Panc1 (cell line): Measurements from ENCODE around the gene IGF2R.

Experiments used
- POLR2AphosphoS5 ChIP-seq: IDR thresholded peaks from 2 replicates; pipeline ENCODE4 v1.6.1; 2012; ENCODE audit warnings: mild to moderate bottlenecking, low read depth, low read length, moderate library complexity
- SIN3A ChIP-seq: IDR thresholded peaks from 2 replicates; pipeline ENCODE4 v1.6.1; 2012; ENCODE audit warnings: low read depth, mild to moderate bottlenecking, low read length, moderate library complexity, borderline replicate concordance; ENCODE audit not compliant: insufficient read depth
- TCF7L2 ChIP-seq: IDR thresholded peaks from 2 replicates; pipeline ENCODE4 v1.6.1; 2011; ENCODE audit warnings: mild to moderate bottlenecking, low read depth, low read length, inconsistent platforms
- TF ChIP-seq, protein P1 (sequence below): fragments of 450-650 bp; IDR thresholded peaks from 2 replicates; pipeline ENCODE4 v1.5.1; 2017; ENCODE audit warnings: mild to moderate bottlenecking
- TF ChIP-seq, protein P2 (sequence below), 2 experiments: IDR thresholded peaks; 2 replicates each; pipeline ENCODE4 v1.6.1; 2011 to 2012; ENCODE audit warnings: low read depth in 2 of 2, control low read depth in 1 of 2, low read length in 1 of 2, mild to moderate bottlenecking in 1 of 2, moderate library complexity in 1 of 2; ENCODE audit not compliant: insufficient read depth in 1 of 2

DNA sequence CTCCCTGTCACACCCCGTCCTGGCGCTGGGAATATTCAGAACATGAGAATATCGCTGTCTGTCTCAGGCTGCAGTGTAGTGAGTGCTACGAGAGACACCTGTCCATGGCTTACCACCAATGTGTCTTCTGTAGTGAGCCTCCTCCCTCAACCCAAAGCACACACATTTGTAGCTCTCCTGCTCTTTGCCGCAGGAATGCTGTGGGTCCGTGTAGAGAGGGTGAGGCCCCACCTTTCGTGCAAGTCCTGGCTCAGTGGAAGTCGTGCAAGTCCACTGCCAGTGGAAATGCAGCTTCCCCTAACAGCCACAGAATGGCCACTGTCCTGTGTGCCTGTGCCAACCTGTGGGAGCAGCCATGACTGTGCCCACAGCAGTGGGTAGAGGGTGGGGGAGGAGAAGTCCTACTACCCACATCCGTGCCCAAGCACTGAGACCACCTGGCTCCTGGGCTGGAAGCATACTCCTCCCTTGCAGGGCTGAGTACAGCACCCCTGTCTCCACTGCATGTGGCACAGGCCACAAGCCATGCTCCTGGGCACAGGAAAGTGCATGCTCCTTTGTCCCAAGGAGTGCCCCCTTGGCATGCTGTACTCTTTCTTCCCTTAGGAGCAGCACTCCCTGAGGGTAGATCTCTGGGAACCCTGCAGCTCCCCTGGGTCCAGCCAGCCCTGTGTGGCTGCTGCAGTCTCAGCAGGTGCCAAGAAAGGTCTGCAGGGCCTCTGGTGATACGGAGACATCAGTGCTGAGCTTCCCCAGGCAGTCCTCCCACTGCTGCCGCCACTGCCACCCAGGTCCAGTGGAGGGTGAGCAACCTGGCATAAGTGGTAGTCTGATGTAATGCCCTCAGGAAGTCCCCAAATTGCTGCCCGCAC lies 28.0 kb downstream of the IGF2R start:
- TF ChIP-seq POLR2AphosphoS5 (no peak), SIN3A (no peak), TCF7L2 (no peak)
- TF ChIP-seq, protein P1, sequence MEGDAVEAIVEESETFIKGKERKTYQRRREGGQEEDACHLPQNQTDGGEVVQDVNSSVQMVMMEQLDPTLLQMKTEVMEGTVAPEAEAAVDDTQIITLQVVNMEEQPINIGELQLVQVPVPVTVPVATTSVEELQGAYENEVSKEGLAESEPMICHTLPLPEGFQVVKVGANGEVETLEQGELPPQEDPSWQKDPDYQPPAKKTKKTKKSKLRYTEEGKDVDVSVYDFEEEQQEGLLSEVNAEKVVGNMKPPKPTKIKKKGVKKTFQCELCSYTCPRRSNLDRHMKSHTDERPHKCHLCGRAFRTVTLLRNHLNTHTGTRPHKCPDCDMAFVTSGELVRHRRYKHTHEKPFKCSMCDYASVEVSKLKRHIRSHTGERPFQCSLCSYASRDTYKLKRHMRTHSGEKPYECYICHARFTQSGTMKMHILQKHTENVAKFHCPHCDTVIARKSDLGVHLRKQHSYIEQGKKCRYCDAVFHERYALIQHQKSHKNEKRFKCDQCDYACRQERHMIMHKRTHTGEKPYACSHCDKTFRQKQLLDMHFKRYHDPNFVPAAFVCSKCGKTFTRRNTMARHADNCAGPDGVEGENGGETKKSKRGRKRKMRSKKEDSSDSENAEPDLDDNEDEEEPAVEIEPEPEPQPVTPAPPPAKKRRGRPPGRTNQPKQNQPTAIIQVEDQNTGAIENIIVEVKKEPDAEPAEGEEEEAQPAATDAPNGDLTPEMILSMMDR, result no peak
- TF ChIP-seq, protein P2, sequence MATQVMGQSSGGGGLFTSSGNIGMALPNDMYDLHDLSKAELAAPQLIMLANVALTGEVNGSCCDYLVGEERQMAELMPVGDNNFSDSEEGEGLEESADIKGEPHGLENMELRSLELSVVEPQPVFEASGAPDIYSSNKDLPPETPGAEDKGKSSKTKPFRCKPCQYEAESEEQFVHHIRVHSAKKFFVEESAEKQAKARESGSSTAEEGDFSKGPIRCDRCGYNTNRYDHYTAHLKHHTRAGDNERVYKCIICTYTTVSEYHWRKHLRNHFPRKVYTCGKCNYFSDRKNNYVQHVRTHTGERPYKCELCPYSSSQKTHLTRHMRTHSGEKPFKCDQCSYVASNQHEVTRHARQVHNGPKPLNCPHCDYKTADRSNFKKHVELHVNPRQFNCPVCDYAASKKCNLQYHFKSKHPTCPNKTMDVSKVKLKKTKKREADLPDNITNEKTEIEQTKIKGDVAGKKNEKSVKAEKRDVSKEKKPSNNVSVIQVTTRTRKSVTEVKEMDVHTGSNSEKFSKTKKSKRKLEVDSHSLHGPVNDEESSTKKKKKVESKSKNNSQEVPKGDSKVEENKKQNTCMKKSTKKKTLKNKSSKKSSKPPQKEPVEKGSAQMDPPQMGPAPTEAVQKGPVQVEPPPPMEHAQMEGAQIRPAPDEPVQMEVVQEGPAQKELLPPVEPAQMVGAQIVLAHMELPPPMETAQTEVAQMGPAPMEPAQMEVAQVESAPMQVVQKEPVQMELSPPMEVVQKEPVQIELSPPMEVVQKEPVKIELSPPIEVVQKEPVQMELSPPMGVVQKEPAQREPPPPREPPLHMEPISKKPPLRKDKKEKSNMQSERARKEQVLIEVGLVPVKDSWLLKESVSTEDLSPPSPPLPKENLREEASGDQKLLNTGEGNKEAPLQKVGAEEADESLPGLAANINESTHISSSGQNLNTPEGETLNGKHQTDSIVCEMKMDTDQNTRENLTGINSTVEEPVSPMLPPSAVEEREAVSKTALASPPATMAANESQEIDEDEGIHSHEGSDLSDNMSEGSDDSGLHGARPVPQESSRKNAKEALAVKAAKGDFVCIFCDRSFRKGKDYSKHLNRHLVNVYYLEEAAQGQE (IDR thresholded peaks at IDR 0.05; ENCODE audit: insufficient read depth in 1 of 2, low read depth in 2 of 2, low read length in 1 of 2), result no peak
